Measurements from ENCODE around the gene RBM34.
"Not testable (repeated sequence)": the region's sequence is repeated elsewhere in the genome, so short reads cannot be mapped to it uniquely, and the experiment has no call there.

Gene RBM34

GRCh38 chr1:235113183-235113917 is 47.7 kb downstream of the RBM34 start:
- no peak for DNase-seq

DNA sequence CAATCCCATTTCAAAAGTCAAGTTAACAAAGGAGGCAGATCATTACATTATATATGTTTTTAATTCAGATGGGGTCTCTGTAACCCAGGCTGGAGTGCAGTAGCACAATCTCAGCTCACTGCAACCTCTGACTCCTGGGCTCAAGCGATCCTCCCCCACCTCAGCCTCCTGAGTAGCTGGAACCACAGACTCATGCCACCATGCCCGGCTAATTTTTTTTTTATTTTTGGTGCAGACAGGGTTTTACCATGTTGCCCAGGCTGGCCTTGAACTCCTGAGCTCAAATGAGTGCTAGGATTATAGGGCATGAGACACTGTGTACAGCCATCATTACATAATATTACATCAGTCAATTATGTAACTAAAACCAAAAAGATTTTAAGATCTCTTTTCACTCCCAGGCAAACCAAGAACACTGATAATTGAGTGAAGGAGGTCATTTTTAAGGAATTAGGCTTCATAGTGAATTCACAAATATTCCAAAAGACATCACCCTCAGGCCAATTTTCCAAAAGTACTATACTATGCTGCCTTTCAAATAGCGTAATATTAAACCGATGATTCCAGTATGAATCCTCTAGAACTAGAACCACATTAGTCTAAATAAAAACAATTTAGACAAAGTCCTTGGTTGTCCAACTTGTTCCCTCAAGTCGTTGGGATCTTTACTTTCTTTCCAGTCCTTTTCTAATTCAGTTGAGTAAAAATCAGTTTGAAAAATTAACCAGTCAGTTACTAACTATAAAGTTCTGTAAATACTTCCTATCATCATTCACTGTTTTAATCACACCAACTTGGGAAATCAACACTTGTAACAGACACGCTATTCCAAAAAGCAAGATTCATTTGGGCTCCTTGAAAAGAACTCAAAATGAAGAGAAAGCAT is 48.5 kb downstream of the RBM34 start:
- no peak for DNase-seq

GRCh38 chr1:235111107-235111506 is 49.9 kb downstream of the RBM34 start:
- no peak for DNase-seq

DNA sequence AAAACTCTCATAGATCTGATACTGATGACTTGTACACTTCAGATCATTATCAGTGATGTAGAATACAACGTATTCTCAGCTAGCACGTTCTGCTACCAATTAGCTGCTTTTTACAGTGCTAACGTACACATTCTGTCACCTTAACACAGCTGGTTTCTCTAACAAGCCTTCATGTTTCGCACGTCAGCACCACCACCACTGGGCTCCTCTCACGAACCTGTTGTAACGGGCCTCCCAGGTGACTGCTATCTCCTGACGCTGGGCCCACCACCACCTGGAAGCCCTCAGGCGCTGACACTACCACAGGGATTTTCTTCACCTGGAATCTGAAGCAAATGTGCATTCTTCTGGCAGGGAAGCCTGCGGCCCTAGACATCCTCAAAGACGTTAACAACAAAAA is 52.2 kb downstream of the RBM34 start:
- DNase-seq: no peak

DNA sequence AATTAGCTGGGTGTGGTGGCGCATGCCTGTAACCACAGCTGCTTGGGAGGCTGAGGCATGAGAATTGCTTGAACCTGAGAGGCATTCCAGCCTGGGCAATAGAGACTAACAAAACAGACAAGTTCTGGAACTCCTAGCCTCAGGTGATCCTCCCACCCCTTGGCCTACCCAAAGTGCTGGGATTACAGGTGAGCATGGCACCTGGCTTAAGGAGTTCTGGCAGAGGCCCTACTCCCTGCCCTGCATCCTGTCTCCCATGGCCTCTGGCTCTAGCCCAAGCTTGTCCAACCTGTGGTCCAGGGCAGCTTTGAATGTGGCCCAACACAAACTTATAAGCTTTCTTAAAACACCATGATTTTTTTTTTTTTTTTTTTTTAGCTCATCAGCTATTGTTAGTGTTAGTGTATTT is 52.9 kb downstream of the RBM34 start:
- DNase-seq: no peak

DNA sequence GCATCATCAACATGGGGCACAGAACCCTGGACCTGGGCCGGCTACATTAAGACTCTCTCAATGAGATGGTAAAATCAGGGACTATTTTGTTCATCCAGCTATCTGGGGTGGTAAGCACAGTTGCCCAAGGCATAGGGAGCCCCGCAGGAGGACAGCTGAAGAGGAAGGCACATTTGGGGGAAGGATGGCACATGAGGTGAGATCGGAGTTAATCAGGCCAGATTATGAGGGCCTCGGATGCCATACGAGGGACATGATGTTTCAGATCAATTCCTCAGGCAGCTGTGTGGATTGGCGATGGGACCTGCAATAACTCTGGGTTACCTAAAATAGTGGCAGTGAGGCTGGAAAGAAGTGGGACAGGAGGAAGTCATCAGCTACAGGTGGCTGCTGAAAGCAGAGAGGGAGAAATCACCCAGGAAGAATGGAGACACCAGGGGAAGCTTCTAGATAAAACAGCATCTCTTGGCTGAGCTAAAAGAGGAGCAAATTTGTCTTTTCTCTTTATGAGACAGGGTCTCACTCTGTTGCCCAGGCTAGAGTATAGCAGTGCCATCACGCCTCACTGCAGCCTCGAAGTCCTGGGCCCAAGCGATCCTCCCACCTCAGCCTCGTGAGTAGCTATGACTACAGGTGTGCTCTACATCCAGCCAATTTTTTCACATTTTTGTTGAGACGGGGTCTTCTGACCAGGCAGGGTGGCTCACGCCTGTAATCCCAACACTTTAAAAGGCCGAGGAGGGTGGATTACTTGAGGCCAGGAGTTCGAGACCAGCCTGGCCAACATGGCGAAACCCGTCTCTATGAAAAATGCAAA is 53.5 kb downstream of the RBM34 start:
- DNase-seq: no peak

DNA sequence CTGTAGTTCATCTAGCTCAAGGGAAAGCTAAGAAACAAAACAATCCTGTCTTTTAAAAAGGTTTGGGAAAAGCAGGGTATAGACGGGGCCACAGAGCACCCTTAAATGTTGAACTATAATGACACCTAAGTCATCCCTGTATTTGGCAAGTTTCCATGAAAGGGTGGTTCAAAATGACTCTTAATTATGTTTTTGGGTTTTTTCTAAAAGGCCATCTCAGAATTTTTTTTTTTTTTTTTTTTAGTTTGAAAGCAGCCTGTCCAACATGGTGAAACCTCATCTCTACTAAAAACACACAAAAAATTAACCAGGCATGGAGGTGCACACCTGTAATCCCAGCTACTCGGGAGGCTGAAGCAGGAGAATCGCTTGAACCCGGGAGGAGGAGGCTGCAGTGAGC is 54.6 kb downstream of the RBM34 start:
- DNase-seq: no peak

- DNase-seq: peak in 1 of 51 donors; percentile 19
These were observed 55.7 kb downstream of the RBM34 start for GRCh38 chr1:235105051-235106043.

GRCh38 chr1:235102993-235103411 is 58.0 kb downstream of the RBM34 start:
- DNase-seq: peak in 2 of 51 donors; percentile 30 to 33

- no peak for DNase-seq
These were observed 58.8 kb downstream of the RBM34 start for GRCh38 chr1:235102259-235102582.

DNA sequence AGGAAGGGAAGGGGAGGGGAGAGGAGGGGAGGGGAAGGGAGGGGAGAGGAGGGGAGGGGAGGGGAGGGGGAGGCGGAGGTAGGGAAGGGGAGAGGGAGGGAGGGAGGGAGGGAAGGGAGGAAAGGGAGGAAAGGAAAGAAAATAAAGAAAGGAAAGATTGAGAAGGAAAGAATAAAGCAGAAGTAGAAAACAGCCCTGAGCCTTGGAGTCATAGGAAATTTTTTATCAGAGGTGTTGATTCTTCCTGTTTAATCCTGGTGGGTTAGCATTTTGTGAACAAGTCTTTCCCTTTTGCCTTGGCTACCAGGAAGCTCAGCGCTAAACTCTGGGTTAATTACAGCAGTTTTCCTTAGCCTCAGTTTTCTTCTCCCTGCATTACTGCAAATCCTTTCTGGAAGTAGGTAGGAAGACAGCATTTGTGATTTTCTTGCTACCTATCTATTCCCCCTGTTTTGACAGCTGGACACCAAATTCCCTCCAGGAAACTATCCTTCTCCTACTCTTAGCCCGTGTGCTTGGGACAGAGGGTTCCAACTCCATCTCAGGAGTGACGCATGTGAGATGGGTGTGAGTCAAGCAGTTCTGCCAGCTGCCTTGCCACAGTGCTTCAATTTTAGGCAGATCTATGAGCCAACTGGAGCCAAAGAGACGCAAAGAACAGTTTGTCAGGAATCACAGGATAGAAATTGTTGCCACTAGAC is 59.3 kb downstream of the RBM34 start:
- DNase-seq: peak in 1 of 51 donors; percentile 17

DNA sequence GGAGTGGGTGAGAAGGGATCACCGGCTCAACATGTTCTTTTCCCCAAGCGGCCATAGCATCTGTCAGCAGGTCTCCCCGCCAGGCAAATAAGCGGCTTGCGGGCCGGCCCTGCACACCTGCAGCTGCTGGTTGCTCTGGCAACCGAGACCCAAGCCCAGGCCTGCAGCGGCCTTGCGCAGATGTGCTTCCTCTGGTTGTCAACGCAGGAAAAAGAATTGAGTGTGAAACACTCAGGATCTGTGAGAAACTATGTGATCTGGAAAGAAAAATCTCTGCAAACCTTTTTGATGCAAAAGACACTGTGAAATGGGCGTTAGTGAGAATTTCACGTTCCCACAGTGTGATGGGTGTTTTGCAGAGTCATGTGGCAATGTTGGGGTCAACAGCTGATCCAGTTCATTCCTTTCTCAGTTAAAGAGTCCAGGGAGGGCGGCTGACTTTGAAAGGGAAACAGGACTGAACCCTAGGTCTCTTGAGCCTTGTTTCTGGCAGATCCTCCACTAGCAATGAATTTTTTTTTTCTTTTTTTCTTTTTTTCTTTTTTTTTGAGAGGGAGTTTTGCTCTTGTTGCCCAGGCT is 60.8 kb downstream of the RBM34 start:
- no peak for DNase-seq

DNA sequence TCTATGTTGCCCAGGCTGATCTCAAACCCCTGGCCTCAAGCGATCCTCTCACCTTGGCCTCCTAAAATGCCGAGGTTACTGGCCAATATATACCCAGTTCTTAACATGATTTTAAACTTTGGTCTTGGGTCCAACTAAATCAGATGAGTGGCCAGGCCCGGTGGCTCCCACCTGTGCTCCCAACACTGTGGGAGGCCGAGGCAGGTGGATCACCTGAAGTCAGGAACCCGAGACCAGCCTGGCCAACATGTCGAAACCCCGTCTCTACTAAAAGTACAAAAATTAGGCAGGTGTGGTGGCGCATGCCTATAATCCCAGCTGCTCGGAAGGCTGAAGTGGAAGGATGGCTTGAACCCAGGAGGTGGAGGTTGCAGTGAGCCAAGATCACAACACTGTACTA is 62.1 kb downstream of the RBM34 start:
- no peak for DNase-seq

- DNase-seq: no peak
These were observed 62.5 kb downstream of the RBM34 start for GRCh38 chr1:235098547-235098946.

GRCh38 chr1:235097501-235097900 is 63.5 kb downstream of the RBM34 start:
- DNase-seq: not testable (repeated sequence)

DNA sequence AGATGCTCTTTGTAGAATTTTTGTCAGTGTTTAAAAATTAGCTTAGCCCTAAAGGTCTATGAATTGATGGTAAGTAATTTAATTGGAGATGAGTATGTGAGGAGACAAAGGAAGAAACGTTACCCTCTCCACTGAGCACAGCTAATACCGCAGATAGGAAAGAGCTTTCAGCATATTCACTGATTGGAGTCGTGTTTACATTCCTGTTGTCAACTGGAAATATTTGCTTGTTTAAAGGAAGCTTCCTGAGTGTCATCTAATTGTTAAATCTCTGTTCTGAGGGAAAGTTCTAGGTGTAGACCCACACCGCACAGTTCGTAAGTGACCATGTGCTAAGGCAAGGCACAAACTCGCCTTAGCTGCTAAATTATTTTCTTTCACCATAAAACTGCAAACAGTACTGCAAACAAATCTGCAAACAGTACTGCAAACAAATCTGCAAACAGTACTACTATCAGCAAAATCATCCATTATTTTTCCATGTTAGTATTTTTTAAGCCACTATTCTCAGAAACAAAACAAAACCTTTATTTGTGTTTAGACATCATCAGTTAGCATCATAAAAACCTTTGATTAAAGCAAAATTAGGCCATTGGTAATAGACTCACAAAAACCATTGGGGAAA is 65.0 kb downstream of the RBM34 start:
- DNase-seq: no peak

- peak in 42 of 51 donors; percentile 6 to 83 (median 57) for DNase-seq
These were observed 67.1 kb downstream of the RBM34 start for GRCh38 chr1:235093696-235094592.
